CD4-positive, alpha-beta T cell treated with Interleukin-21 for 1 hour (primary cell): ENCODE data around the gene NTN1.

Experiments
- DNase-seq: peaks from one replicate; pipeline ENCODE4 v3.0.0-alpha.2; 2020

The NTN1 gene

DNA sequence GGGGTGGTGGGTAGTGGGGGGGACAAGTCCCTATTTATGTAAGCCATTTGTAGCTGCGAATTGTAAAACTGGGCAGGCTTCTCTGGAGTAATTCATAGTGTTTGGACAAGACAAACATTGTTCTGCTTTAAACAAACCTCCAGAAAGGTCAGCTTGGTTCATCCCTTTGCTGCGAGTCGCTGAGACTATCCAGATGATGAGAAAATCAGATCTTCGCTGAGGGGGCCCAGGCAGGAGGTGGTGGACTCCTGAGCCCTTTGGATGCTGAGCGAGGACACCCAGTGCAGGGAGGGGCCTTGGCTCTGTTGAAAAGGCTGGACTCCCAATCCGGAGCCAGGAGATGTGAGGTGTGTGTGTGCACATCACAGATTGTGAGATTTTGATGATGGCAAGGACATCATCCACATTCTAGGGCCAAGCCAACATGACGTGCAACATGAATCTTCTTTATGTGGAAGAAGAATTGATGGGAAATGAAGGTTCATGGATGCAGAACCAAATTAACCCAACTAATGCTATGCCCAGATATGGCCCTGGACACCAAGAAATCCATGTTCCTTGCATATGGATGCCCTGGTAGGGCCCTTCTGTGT is 15.0 kb upstream of the NTN1 start:
- no peak for DNase-seq

DNA sequence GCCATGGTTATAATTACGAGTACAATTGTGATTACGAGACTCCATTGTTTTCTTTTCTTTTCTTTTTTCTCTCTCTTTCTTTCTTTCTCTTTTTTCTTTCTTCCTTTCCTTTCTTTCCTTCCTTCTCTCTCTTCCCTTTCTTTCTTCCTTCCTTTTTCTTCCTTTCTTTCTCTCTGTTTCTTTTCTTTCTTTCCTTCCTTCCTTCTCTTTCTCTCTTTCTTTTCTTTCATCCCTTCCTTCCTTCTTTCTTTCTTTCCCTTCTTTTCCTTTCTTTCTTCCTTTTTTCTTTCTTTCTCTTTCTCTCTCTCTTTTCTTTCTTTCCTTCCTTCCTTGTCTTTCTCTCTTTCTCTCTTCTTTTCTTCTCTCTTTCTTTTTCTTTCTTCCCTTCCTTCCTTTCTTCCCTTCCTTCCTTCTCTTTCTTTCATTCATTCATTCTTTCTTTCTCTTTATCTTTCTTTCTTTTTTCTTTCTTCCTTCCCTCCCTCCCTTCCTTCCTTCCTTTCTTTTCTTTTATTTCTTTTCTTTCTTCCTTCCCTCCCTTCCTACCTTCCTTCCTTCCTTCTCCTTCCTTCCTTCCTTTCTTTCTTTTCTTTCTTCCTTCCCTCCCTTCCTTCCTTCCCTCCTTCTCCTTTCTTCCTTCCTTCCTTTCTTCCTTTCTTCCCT is 14.1 kb upstream of the NTN1 start:
- DNase-seq, result no peak

DNA sequence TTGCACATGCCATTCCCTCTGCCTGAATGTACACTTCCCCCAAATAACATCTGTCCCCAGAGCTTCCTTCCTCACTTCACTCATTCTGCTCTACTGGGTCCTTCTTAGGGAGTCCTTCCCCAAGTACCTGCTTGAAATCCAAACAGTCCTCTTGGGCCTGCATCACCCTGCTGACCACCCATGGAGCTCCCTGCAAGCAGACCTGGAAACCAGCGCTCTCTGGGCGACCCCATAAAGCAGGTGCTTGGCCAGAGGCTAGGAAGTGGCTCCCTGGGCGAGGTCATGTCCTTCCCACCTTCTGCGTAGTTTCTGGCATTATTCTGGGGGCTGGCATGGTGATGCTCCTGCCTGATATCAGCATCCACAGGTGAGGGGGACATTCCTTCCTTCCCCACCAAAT is 12.2 kb upstream of the NTN1 start:
- DNase-seq, result no peak

DNA sequence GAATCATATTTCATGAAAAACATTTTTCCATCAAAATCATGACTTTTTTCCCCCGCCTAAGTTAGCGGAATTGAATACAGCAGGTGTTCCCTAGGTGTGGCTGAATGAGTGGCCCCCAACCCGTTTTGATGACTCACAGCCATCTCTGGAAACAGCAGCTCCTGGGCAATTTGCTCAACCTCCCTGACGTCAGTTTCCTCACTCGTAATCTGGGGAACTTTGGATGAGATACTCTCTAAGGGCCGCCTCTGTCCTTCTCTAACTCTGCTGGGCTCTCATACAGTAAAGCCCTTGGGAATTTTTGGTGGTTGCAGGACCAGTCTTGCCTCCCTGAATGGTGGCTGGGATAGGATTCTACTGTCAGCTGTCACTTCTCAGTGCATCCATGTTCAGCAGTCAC is 11.6 kb upstream of the NTN1 start:
- DNase-seq, result no peak

DNA sequence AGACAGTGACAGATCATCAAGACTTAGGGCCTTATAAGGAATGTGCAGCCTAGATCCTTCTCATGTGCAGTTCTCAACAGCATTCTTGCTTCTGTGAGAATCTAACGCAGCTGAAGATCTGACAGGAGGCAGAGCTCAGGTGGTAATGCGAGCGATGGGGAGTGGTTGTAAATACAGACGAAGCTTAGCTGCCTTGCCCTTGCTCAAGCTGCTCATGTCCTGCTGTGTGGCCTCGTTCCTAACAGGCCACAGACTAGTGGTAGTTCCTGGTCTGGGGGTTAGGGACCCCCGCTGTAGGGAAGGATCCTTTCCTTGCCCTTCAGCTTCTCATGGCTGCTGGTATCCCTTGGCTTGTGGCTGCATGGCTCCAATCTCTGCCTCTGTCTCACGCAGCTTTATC is 10.3 kb upstream of the NTN1 start:
- DNase-seq, result no peak

DNA sequence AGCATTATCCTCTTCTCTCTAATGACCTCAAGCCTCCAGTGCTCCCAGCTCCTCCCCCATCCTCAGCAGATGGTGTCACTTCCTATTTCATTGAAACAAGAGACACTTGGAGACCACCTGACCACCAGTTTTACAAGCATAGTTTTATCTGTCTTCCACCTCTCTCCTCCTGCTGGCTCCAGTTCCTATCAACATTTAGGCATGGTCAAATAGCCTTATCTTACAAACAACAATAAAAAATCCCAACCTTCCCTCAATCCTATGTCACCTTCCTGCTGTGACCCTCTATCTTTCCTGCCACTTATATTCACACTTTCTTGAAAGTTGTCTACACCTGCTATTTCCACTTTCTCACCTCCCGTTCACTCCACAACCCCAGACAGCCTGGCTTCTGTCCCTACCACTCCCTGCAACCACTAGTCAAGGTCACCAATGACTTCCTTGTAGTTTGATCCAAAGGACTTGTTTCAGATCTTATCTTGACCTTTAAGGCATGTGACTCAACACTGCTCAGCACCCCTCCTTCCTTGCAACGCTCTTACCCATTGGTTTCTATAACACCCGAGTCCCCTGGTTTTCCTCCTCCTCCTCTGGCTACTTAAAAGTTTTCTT is 4.3 kb upstream of the NTN1 start:
- DNase-seq, result no peak

DNA sequence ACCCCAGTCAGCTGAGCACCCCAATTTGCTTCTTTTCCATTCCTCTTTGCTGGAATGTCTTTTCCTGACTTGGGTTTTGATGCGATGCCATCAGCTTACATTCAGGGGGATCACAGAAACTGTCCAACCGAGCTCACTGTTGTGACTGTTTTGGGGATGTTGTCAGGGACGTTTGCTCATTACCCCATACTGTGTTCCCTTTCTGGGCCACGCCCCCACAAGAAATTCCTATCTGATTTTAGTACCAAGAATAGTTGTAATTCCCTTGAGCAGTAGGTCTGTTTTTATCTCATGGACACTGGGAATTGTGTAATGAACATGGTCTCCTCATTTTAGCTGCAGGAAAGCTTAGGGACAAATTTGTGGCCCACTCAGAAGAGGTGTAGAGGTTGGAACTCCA is 2.6 kb upstream of the NTN1 start:
- DNase-seq, result no peak

DNA sequence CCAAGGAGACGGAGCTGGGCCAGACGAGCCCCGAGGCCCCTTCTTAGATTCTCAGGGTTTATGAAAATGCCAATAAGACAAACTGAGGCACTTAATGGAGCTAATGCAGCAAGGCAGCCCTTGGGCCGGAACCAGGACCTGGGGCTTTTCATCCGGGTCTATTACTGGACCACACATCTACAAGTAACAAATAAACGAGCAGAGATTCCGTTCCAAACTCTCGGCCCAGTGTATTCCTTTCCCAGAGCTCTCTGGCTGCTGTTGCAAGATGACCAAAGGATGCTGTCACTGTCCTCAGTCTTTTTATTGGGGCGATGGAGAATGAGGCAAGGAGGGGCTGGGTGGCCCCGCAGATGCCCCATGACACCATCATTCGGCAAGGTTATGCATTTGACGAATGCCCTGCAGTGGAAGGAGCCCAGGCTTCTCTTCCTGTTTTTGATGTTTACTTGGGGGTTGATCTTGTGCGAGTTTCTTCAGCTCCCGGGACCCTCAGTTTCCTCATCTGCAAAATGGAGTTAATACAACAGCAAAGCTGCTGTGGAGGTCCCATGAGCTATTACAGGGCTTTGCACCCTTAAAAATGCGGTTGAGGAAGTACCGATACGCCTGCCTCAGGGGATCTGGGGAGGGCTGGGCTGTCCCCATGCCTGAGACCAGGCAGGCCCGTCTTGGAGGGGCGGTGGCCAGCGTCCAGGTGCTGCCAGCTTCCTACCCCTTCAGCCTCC is 1.1 kb upstream of the NTN1 start:
- no peak for DNase-seq

DNA sequence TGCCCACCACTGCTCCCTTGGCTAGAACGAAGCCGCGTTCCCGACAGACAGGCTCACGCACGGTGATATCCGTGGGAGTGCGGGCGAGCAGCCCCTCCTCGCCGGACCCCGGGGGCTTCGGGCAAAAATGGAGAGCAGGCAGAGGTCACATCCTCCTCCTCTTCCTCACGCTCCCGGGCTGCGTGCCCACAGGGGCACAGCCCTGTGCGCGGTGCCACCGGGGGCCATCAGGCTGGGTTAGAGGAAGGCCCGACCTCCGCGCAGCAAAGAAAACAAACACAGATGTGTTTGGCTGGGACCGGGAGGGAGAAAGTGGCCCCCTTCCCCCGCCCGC is 519 bp upstream of the NTN1 start:
- DNase-seq, result no peak

DNA sequence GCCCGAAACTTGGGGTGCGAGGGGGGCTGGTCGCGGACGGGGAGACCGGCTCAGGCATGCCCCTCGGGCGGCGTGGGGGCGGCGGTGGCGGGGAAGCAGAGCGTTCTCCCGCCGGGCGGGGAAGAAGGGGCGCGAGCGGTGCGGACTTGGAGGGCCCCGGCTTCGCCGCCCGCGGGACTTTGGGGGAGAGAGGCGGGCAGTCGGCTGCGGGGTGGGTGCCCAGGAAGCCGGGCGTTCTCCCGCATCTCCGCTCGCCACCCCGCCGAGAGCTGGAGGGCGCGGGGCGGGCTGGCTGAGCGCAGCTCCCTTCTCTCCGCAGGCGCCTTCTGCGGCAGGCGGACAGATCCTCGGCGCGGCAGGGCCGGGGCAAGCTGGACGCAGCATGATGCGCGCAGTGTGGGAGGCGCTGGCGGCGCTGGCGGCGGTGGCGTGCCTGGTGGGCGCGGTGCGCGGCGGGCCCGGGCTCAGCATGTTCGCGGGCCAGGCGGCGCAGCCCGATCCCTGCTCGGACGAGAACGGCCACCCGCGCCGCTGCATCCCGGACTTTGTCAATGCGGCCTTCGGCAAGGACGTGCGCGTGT is 772 bp downstream of the NTN1 start:
- no peak for DNase-seq

DNA sequence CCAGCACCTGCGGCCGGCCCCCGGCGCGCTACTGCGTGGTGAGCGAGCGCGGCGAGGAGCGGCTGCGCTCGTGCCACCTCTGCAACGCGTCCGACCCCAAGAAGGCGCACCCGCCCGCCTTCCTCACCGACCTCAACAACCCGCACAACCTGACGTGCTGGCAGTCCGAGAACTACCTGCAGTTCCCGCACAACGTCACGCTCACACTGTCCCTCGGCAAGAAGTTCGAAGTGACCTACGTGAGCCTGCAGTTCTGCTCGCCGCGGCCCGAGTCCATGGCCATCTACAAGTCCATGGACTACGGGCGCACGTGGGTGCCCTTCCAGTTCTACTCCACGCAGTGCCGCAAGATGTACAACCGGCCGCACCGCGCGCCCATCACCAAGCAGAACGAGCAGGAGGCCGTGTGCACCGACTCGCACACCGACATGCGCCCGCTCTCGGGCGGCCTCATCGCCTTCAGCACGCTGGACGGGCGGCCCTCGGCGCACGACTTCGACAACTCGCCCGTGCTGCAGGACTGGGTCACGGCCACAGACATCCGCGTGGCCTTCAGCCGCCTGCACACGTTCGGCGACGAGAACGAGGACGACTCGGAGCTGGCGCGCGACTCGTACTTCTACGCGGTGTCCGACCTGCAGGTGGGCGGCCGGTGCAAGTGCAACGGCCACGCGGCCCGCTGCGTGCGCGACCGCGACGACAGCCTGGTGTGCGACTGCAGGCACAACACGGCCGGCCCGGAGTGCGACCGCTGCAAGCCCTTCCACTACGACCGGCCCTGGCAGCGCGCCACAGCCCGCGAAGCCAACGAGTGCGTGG is 1.5 kb downstream of the NTN1 start:
- DNase-seq, result no peak

DNA sequence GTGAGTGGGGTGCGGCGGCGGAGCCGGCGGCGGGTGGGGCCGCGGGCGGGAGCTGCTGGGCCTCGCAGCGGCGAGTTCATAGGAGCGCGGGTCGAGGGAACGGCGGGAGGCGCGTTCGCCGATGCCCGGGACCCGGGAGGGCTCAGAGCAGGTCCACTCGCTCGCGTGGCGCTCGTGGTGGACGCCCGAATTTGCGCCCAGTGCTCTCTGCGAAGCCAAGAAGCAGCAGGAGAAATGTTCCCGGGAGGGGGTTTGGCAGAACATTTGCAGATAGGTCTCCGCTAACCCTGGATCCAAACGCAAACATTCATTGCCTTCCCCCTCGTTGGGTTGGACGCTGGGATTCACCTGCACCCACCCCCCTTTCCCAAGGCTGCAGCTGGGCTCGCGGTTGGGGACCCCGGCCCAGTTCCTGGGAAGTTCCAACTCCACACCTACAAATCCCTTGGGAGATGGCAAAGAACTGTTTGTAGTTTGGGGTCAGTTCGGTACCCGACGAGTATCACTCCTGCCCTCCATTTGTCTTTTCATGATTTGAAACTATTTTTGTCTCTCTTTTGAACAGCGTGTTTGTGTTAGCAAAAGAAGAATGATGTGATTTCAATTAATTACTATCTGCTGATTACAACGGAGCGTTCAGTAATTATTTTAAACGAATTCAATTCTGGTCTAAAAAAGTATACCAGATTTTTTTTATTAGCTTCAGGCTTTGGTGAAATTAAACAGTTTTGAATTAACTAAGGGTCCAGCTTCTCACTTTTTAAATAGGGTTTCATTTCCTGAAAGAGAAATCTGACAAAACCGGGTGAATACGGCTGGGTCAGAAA is 2.3 kb downstream of the NTN1 start:
- no peak for DNase-seq

DNA sequence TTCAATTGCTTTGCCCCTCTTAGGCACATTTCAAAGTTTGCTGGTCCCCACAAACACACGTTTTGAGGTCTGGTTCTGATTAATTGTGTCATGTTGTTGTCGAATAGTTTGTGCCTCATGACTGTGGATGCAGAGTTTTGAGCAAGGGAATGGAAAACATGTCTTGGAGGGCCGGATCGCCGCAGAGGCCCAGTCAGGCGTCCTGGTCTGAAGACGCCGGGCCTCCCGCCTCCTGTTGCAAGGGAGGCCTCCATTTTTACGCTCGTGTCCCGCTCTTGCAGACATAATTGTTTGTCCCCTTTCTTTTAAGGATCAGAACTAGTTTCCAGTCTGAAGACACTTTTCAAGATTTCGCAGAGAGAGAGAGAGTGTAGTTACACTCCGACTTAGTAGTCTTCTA is 3.2 kb downstream of the NTN1 start:
- no peak for DNase-seq

DNA sequence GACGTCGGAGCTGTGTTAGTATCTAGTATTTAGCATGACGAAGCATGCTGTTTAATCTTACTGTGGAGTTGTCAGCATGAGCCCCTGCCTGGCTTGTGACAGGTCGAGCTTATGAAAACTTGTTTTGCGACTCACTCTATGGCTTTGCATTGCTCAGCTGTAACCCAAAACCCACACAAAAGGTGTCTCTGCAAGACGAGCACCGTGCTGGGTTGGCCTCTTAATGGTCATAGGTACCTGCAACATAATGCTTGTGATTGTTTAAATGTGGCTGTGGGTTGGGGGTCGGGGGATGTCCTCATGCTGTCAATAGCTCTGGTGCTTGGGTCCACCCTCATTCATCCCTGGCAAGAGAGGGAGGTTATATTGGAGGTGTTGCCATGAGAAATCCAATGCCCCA is 5.4 kb downstream of the NTN1 start:
- no peak for DNase-seq

DNA sequence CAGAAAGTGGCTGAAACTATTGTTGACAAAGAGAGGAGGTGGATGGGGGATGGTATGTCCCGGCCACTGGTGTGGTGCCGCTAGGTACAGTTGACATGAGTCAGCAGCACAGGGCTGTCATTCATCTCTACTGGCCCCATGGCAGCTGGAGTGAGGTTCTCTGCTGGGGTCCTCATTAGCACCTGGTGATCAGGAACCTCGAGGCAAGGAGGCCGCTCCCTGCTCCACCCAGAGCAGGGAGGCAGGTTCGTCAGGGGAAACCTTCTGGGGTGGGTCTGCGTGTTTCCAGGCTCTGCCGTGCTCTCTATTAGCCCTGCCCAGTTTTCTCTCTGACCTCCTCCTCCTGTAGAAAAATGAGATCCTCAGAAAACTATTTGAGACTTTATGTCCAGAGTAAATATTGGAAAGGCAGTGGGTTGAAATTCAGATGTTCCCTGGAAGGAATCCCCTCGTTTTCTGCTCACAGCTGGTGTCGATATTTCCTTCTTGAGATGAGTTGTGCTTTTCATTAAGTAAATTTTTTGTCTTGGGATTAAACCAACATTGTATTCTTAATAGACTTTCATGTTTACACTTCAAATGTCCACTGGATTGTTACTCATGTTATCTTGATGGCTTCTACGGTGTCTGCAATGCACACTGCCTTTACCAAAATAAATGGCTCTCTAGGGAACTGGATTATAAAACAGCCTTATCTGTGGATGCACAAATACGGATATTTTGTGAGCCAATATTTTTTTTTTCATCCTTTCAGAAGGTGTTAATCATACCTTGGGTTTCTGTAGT is 7.1 kb downstream of the NTN1 start:
- DNase-seq, result no peak

DNA sequence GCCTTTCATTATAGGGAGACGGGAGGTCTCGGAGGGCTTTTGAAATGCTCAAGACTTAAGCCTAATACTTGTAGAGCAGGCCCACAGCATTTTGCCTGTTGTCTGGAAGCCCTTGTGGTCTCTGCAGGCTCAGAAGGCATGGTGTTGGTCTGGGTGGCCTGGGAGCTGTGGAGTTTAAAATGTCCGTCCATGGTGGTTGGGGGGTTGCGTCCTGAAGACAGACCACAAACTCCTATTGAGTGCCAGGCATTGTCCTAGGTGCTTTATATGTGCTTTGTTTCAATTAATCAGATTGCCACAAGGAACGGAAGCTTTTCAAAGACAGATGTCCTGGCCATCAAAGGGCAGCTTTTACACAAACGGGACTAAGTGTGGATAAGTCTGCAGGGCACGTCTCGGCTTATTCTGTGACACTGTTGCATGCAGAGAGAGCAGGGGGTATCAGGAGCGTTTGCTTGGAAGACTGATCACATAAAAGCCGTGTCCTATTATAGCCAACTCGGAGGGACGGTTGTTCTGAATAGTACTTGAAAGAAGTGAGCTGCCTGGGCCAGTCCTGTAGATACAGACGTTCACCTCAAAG is 7.8 kb downstream of the NTN1 start:
- DNase-seq, result no peak

DNA sequence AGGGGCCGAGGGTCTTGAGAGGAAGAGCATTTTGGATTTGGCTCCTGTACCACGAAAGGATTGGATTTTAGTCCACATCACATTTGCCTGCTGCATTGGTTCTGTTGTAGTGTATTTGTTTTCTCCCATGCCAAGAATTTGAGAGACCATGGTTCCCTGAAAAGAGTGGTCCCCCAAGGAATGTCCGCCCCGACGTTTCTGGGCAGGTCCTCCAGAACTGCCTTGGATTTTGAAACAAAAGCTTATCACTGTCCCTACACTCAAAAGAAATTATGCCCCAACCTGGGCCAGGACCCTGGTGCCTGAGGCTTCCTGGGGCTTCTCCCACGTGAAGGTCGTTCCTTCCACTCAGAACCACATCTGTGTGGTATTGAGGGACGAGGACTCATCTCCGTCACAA is 10.8 kb downstream of the NTN1 start:
- DNase-seq, result no peak

DNA sequence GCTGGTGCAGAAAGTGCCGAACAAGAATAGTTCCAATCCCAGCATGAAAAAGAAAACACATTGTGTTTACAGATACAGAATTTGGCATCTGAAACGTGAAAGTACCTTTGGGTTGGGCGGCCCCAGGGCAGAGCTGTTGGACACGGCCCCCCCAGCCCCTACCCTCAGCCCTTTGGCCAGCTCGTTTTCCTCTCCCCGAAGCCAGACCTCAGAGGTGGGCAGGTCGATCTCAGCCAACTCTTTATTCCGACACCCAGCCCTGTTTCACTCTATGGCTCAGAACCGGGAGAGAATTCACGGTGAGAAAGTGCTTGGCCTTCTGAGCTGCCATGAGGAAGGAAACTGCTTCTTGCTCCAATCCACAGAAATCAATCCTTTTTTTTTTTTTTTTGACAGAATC is 11.3 kb downstream of the NTN1 start:
- DNase-seq, result no peak

DNA sequence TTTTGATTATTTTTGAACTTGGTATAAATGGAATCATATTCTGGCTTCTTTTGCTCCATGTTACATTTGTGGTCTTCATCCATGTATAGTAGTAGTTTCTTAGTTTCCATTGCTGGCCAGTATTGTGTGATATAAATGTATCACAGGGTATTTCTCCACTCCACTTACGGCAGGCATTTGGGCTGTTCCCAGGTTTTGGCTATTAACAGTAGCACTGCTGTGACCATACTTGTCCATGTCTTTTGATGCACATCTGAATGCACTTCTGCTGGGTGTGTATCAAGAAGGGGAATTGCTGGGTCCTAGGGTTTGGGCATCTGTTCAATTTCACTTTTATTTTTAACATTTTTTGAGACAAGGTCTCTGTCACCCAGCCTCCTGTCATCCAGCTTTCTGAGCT is 13.9 kb downstream of the NTN1 start:
- DNase-seq, result no peak

DNA sequence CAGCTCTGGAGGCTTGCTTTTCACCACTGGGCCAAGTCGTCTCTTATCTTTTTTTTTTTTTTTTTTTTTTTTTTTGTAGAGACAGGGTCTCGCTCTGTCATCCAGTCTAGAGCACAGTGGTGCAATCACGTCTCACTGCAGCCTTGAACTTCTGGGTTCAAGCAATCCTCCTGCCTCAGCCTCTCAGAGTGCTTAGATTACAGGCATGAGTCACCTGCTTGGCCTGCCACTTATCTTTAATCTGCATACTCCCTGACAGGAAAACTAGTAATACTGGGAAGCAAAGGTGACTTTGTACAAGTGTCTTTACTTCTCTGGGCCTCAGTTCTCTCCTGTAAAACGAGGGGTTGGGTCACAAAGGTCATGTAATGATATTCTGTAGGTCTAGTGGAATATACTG is 15.0 kb downstream of the NTN1 start:
- DNase-seq, result no peak

DNA sequence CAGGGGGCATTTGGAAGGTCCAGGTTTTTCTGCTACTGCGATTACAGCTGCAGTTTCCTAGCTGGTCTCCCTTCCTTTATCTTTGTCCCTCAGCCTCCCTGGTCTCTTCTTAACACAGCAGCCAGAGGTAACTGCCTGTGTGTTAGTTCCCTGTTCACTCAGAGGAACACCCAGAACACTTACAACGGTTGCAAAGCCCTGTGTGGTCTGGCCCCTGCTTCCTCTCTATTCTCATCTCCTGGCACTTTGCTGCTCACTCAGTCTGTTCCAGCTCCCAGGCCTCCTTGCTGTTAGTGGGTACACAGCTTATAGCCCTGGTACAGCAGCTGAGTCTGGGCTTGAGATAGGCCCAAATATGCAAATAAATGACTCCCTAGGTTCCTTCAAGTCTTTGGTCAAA is 16.4 kb downstream of the NTN1 start:
- DNase-seq, result no peak
